ENCODE data around the gene PTPRG.

The PTPRG gene

GRCh38 chr3:62178739-62179600 lies 617.6 kb downstream of the PTPRG start:
- no peak overlapping the region for H3K9ac ChIP-seq (ENCODE audit: low read length)
- no peaks in the 10 kb centered on the region for H3K9me3 ChIP-seq (ENCODE audit: insufficient read depth, low read length)
- H3K36me3 ChIP-seq (replicated peaks; ENCODE audit: low read depth, low read length), result no peaks in the 10 kb centered on the region
- TF ChIP-seq CTCF (IDR thresholded peaks at IDR 0.05; ENCODE audit: low read depth, low read length), result no peak
- no peak for TF ChIP-seq EZH2phosphoT487 (IDR thresholded peaks at IDR 0.05; ENCODE audit: low read depth)
- H3K27me3 ChIP-seq (ENCODE audit: low read depth, low read length), result no peaks in the 10 kb centered on the region
- peaks cover 7% of the 10 kb centered on the region for H3K4me1 ChIP-seq (ENCODE audit: low read length)
- no peak overlapping the region for H2AFZ ChIP-seq (ENCODE audit: low read depth, low read length)
- H3K27ac ChIP-seq (ENCODE audit: low read length), result no peak overlapping the region
- H3K4me3 ChIP-seq (ENCODE audit: low read length), result no peak overlapping the region
- H3K79me2 ChIP-seq (ENCODE audit: low read length), result no peaks in the 10 kb centered on the region
- no peak overlapping the region for H3K4me2 ChIP-seq (ENCODE audit: low read length)
- H4K20me1 ChIP-seq (ENCODE audit: insufficient read depth, low read length), result no peaks in the 10 kb centered on the region

GRCh38 chr3:62180514-62180913 lies 619.1 kb downstream of the PTPRG start:
- Histone ChIP-seq H3K79me2 (ENCODE audit: low read length) (no peaks in the 10 kb centered on the region), H2AFZ (ENCODE audit: low read depth, low read length) (no peak overlapping the region), H3K27me3 (ENCODE audit: low read depth, low read length) (no peaks in the 10 kb centered on the region), H3K4me3 (ENCODE audit: low read length) (no peak overlapping the region), H3K36me3 (replicated peaks; ENCODE audit: low read depth, low read length) (no peaks in the 10 kb centered on the region), H3K9me3 (ENCODE audit: insufficient read depth, low read length) (no peaks in the 10 kb centered on the region), H4K20me1 (ENCODE audit: insufficient read depth, low read length) (no peaks in the 10 kb centered on the region), H3K4me2 (ENCODE audit: low read length) (no peak overlapping the region), H3K27ac (ENCODE audit: low read length) (no peak overlapping the region), H3K4me1 (ENCODE audit: low read length) (peaks cover 7% of the 10 kb centered on the region), H3K9ac (ENCODE audit: low read length) (no peak overlapping the region)
- TF ChIP-seq CTCF (IDR thresholded peaks at IDR 0.05; ENCODE audit: low read depth, low read length) (no peak), EZH2phosphoT487 (IDR thresholded peaks at IDR 0.05; ENCODE audit: low read depth) (no peak)

GRCh38 chr3:62183087-62183486 lies 621.7 kb downstream of the PTPRG start:
- no peaks in the 10 kb centered on the region for H3K9me3 ChIP-seq (ENCODE audit: insufficient read depth, low read length)
- no peaks in the 10 kb centered on the region for H3K27me3 ChIP-seq (ENCODE audit: low read depth, low read length)
- no peak overlapping the region for H3K4me2 ChIP-seq (ENCODE audit: low read length)
- no peak overlapping the region for H3K9ac ChIP-seq (ENCODE audit: low read length)
- H4K20me1 ChIP-seq (ENCODE audit: insufficient read depth, low read length), result no peaks in the 10 kb centered on the region
- no peak overlapping the region for H3K27ac ChIP-seq (ENCODE audit: low read length)
- H2AFZ ChIP-seq (ENCODE audit: low read depth, low read length), result no peak overlapping the region
- H3K4me3 ChIP-seq (ENCODE audit: low read length), result no peak overlapping the region
- H3K36me3 ChIP-seq (replicated peaks; ENCODE audit: low read depth, low read length), result no peaks in the 10 kb centered on the region
- TF ChIP-seq CTCF (IDR thresholded peaks at IDR 0.05; ENCODE audit: low read depth, low read length) (no peak), EZH2phosphoT487 (IDR thresholded peaks at IDR 0.05; ENCODE audit: low read depth) (no peak)
- peaks cover 7% of the 10 kb centered on the region for H3K4me1 ChIP-seq (ENCODE audit: low read length)
- no peaks in the 10 kb centered on the region for H3K79me2 ChIP-seq (ENCODE audit: low read length)

GRCh38 chr3:62183969-62184368 lies 622.6 kb downstream of the PTPRG start:
- Histone ChIP-seq H3K79me2 (ENCODE audit: low read length) (no peaks in the 10 kb centered on the region), H3K27ac (ENCODE audit: low read length) (no peak overlapping the region), H3K36me3 (replicated peaks; ENCODE audit: low read depth, low read length) (no peaks in the 10 kb centered on the region), H2AFZ (ENCODE audit: low read depth, low read length) (no peak overlapping the region), H3K27me3 (ENCODE audit: low read depth, low read length) (no peaks in the 10 kb centered on the region), H4K20me1 (ENCODE audit: insufficient read depth, low read length) (no peaks in the 10 kb centered on the region), H3K4me3 (ENCODE audit: low read length) (no peak overlapping the region), H3K9me3 (ENCODE audit: insufficient read depth, low read length) (no peaks in the 10 kb centered on the region), H3K4me2 (ENCODE audit: low read length) (no peak overlapping the region), H3K4me1 (ENCODE audit: low read length) (peaks cover 5% of the 10 kb centered on the region), H3K9ac (ENCODE audit: low read length) (no peak overlapping the region)
- no peak for TF ChIP-seq EZH2phosphoT487 (IDR thresholded peaks at IDR 0.05; ENCODE audit: low read depth)
- no peak for TF ChIP-seq CTCF (IDR thresholded peaks at IDR 0.05; ENCODE audit: low read depth, low read length)

All from OCI-LY3 (cell line).